GM11168 (cell line): Measurements from ENCODE around the gene ZNF275.
"Not testable (repeated sequence)": the region's sequence is repeated elsewhere in the genome, so short reads cannot be mapped to it uniquely, and the experiment has no call there.

Experiments used
- in situ Hi-C: fragments of 300-500 bp; cut with MboI; formaldehyde crosslinking; loops from one replicate; pipeline ENCODE4 v1.12.0; 2022; ENCODE audit warnings: low sequenced_read_pairs; ENCODE audit not compliant: unreplicated experiment

Gene ZNF275

GRCh38 chrX:153382563-153383482 is 48.9 kb downstream of the ZNF275 start:
- in situ Hi-C loops = no loop called here

GRCh38 chrX:153384390-153384789 is 50.4 kb downstream of the ZNF275 start:
- in situ Hi-C loops = no loop called here

- in situ Hi-C loops = not testable (repeated sequence)
These were observed 51.0 kb downstream of the ZNF275 start for GRCh38 chrX:153384973-153385372.

GRCh38 chrX:153386097-153386496 is 52.1 kb downstream of the ZNF275 start:
- in situ Hi-C loops = no loop called here

GRCh38 chrX:153387345-153387744 is 53.4 kb downstream of the ZNF275 start:
- in situ Hi-C loops = no loop called here

- in situ Hi-C loops = no loop called here
These were observed 54.2 kb downstream of the ZNF275 start for GRCh38 chrX:153387987-153388721.

DNA sequence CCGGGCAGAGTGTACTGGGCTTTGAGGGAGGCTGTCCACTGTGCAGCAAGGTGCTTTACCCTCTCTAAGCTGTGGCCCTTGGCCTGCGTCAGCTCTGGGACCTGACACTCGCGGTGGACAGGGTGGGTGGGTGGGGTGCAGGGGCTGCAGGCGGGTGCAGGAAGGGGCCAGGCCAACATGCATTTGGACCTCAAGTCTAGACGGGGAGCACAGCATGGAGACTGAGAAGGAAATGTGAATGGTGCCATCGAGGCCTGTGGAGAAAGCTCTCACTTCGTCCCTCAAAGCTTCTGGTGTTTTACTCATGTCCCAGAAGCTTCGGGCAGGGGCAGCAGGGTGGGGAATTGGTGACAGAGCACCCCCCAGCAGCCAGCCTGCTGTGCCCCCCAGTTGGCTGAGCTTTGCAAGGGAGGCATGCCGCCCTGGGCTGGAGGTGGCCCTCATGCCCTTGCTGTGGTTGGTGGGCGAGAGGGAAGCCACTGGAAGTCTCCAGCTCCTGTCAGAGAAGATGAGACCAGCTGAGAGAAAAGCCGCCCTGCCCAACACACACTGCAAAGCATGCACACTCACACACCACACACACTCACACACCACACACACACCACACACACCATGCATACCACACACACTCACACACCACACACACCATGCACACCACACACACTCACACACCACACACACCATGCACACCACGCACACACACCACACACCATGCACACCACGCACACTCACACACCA is 54.9 kb downstream of the ZNF275 start:
- in situ Hi-C loops = no loop called here

DNA sequence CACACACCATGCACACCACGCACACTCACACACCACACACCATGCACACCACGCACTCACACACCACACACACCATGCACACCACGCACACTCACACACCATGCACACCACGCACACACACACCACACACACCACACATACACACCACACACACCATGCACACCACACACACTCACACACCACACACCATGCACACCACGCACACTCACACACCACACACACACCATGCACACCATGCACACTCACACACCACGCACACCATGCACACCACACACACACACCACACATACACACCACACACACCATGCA is 55.5 kb downstream of the ZNF275 start:
- in situ Hi-C loops = not testable (repeated sequence)

- in situ Hi-C loops = no loop called here
These were observed 58.8 kb downstream of the ZNF275 start for GRCh38 chrX:153392642-153393321.

DNA sequence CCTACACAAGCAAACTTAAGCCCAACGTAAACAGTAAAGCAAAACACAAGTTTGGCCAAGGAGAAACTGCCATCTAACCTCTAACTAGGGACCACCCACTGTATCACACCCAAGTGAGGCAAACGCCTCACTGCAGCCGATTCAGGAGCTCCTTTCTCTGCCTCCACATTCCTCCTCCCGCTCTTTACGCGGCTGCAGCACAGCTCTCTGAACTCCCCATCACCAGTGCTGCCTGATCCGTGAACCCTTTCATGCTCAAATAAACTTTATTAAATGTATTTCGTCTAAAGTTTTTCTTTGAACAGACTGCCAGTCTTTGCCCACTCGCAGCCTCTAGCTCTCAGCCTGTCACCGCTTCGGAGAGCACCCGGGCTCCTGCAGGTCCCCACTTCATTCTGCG is 60.7 kb downstream of the ZNF275 start:
- in situ Hi-C loops = no loop called here

- in situ Hi-C loops = no loop called here
These were observed 61.8 kb downstream of the ZNF275 start for GRCh38 chrX:153395613-153396319.

- in situ Hi-C loops = no loop called here
These were observed 62.6 kb downstream of the ZNF275 start for GRCh38 chrX:153396320-153397195.

- in situ Hi-C loops = no loop called here
These were observed 63.5 kb downstream of the ZNF275 start for GRCh38 chrX:153397256-153397960.

DNA sequence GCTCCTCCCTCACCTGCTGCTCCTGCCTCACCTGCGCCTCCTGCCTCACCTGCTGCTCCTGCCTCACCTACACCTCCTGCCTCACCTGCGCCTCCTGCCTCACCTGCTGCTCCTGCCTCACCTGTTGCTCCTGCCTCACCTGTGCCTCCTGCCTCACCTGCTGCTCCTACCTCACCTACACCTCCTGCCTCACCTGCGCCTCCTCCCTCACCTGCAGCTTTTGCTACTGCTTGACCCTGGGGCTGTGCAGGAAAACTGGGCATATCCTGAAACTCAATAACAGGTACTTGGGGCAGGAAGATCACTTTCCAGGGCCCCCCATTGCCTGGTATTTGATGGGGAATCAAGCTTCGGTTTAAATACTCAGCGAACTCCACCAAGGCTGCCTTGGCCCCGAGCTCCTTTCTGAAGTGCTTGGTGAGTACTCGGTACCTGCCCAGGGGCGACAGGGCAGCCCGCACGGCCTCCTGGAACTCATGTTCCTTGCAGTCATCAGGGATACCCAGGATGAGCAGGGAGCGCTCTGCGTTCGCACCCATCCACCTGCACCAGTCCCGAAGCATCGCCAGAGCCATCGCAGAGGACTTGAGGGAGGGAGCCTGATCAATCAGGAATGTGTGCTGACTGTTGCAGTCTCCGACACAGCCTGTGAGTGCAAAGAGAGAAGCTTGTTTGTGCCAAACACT is 64.5 kb downstream of the ZNF275 start:
- in situ Hi-C loops = no loop called here

- in situ Hi-C loops = no loop called here
These were observed 66.5 kb downstream of the ZNF275 start for GRCh38 chrX:153400146-153401132.

DNA sequence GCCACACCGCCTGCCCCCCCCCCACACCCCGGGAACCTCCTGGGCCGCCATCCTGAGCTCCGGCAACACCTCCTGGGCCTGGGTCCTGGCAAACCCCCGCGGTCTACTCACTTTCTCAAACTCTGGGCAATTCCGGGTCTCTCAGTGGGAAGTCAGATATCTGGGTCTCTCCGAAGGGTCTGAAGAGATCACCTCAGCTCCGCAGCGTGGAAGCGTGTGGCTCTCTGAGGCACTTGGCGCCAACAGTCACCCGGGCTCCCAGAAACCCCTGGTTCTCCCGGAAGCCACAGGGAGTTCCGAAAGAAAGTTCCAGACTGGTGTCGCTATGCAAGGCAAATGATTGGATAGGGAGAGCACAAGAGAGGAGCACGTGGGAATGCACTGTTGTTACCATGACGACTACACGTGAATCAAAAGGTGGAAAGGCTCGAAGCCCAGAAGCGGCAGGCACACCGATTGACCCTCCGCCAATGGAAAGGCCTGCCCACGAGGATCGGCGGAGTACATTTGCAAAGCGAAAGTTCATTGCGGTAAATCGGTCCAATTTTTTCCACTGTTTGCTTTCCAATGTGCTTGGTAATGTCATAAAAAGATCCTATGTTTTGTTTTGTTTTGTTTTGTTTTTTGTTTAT is 67.3 kb downstream of the ZNF275 start, which contains the start of gene PNMA6E:
Gene PNMA6E, minus strand, starts transcription at position 218 of the 632 bp plus-strand sequence. CDS start 2,501 bp downstream, outside the sequence.
- in situ Hi-C loops = no loop called here
